ENCODE results near the gene PPM1H.
"Not testable (repeated sequence)": the region's sequence is repeated elsewhere in the genome, so short reads cannot be mapped to it uniquely, and the experiment has no call there.

Gene PPM1H

GRCh38 chr12:62832027-62832426 is 102.9 kb downstream of the PPM1H start:
- DNase-seq, result no peak

- no peak for DNase-seq
Measured at GRCh38 chr12:62827855-62828254, 107.1 kb downstream of the PPM1H start.

- no peak for DNase-seq
Measured at GRCh38 chr12:62827042-62827441, 107.9 kb downstream of the PPM1H start.

GRCh38 chr12:62817556-62818271 is 117.2 kb downstream of the PPM1H start:
- peak; percentile 60 for DNase-seq

- no peak for DNase-seq
Measured at GRCh38 chr12:62814243-62814642, 120.7 kb downstream of the PPM1H start.

- DNase-seq, result peak; percentile 77
Measured at GRCh38 chr12:62813031-62813829, 121.7 kb downstream of the PPM1H start.

- not testable (repeated sequence) for DNase-seq
Measured at GRCh38 chr12:62811481-62811880, 123.5 kb downstream of the PPM1H start.

GRCh38 chr12:62808166-62808879 is 126.6 kb downstream of the PPM1H start:
- DNase-seq, result no peak

GRCh38 chr12:62806893-62807292 is 128.1 kb downstream of the PPM1H start:
- DNase-seq, result no peak

GRCh38 chr12:62806244-62806836 is 128.6 kb downstream of the PPM1H start:
- no peak for DNase-seq

GRCh38 chr12:62805517-62805916 is 129.4 kb downstream of the PPM1H start:
- no peak for DNase-seq

GRCh38 chr12:62803756-62804155 is 131.2 kb downstream of the PPM1H start:
- DNase-seq, result no peak

GRCh38 chr12:62802984-62803383 is 132.0 kb downstream of the PPM1H start:
- no peak for DNase-seq

- DNase-seq, result no peak
Measured at GRCh38 chr12:62802321-62802720, 132.6 kb downstream of the PPM1H start.

- no peak for DNase-seq
Measured at GRCh38 chr12:62801796-62802195, 133.2 kb downstream of the PPM1H start.

GRCh38 chr12:62800707-62801400 is 134.1 kb downstream of the PPM1H start:
- no peak for DNase-seq

- no peak for DNase-seq
Measured at GRCh38 chr12:62799766-62800406, 135.1 kb downstream of the PPM1H start.

- peak; percentile 70 for DNase-seq
Measured at GRCh38 chr12:62799126-62799736, 135.7 kb downstream of the PPM1H start.

GRCh38 chr12:62794218-62794583 is 140.7 kb downstream of the PPM1H start:
- no peak for DNase-seq

- peak; percentile 87 for DNase-seq
Measured at GRCh38 chr12:62793256-62794217, 141.4 kb downstream of the PPM1H start.

Measured in suppressor macrophage treated with lipopolysaccharide for 4 hours (primary cell).